Neural progenitor cell (in vitro differentiated cells): ENCODE measurements around the gene LCE2D. TPM values are rescaled to one million over a fixed set of nuclear protein-coding genes. Genes with fewer than 3 reads are reported as not detected.

Experiments
- DNase-seq: peaks from one replicate; pipeline ENCODE4 v3.0.0-alpha.2; 2016; ENCODE audit warnings: low spot score
- H2AFZ ChIP-seq: fragments of 200-600 bp; sonication (generic); replicated peaks from 2 replicates; pipeline ENCODE4 v1.6.1; 2016; ENCODE audit warnings: antibody characterized with exemption
- H3F3A ChIP-seq: fragments of 200-600 bp; sonication (generic); 2 replicates; pipeline ENCODE4 v1.6.1; 2016; ENCODE audit warnings: antibody characterized with exemption, low read depth
- H3K27ac ChIP-seq: fragments of 200-600 bp; sonication (generic); 2 replicates; pipeline ENCODE4 v1.5.1; 2016; ENCODE audit warnings: mild to moderate bottlenecking
- H3K27me3 ChIP-seq: fragments of 200-600 bp; sonication (generic); 2 replicates; pipeline ENCODE4 v1.6.1; 2016; ENCODE audit warnings: mild to moderate bottlenecking, moderate library complexity
- H3K36me3 ChIP-seq: fragments of 200-600 bp; sonication (generic); 2 replicates; pipeline ENCODE4 v1.5.1; 2016
- H3K4me1 ChIP-seq: fragments of 200-600 bp; sonication (generic); 2 replicates; pipeline ENCODE4 v1.6.1; 2016; ENCODE audit warnings: mixed run types
- H3K4me2 ChIP-seq: fragments of 200-600 bp; sonication (generic); 2 replicates; pipeline ENCODE4 v1.6.1; 2016
- H3K4me3 ChIP-seq: fragments of 200-600 bp; sonication (generic); 2 replicates; pipeline ENCODE4 v1.5.1; 2016
- H3K79me2 ChIP-seq: fragments of 200-600 bp; sonication (generic); 2 replicates; pipeline ENCODE4 v1.6.1; 2016; ENCODE audit warnings: low read depth
- H3K9ac ChIP-seq: fragments of 200-600 bp; sonication (generic); 2 replicates; pipeline ENCODE4 v1.6.1; 2016
- H3K9me3 ChIP-seq: fragments of 200-600 bp; sonication (generic); 2 replicates; pipeline ENCODE4 v1.5.1; 2016; ENCODE audit warnings: low read depth
- H4K20me1 ChIP-seq: fragments of 200-600 bp; sonication (generic); 2 replicates; pipeline ENCODE4 v1.6.1; 2016; ENCODE audit warnings: low read depth
- H3K27ac Mint-ChIP-seq: 3 replicates; pipeline ENCODE4 v1.8.0; 2021; ENCODE audit warnings: mixed read lengths
- H3K27me3 Mint-ChIP-seq: 2 replicates; pipeline ENCODE4 v1.8.0; 2022; ENCODE audit warnings: low read depth, mild to moderate bottlenecking, inconsistent platforms, moderate library complexity, mixed read lengths; ENCODE audit not compliant: insufficient read depth
- H3K36me3 Mint-ChIP-seq: 3 replicates; pipeline ENCODE4 v1.8.0; 2021; ENCODE audit warnings: mixed read lengths
- H3K4me1 Mint-ChIP-seq: 3 replicates; pipeline ENCODE4 v1.8.0; 2021; ENCODE audit warnings: mixed read lengths
- H3K4me3 Mint-ChIP-seq: 3 replicates; pipeline ENCODE4 v1.8.0; 2021; ENCODE audit warnings: mild to moderate bottlenecking, moderate library complexity, mixed read lengths
- H3K9me3 Mint-ChIP-seq: 3 replicates; pipeline ENCODE4 v1.8.0; 2020; ENCODE audit warnings: mixed read lengths
- CTCF ChIP-seq: fragments of 200-600 bp; sonication (generic); IDR thresholded peaks from 2 replicates; pipeline ENCODE4 v1.5.1; 2017; ENCODE audit warnings: antibody characterized with exemption, mild to moderate bottlenecking
- EZH2 ChIP-seq: fragments of 200-600 bp; sonication (generic); IDR thresholded peaks from 2 replicates; pipeline ENCODE4 v1.6.1; 2017; ENCODE audit warnings: antibody characterized with exemption, mild to moderate bottlenecking, moderate library complexity
- EZH2phosphoT487 ChIP-seq: fragments of 200-600 bp; sonication (generic); IDR thresholded peaks from 2 replicates; pipeline ENCODE4 v1.6.1; 2017; ENCODE audit warnings: antibody characterized with exemption
- small RNA-seq: library from RNA; depleted of rRNA; stranded (forward); fragments of <200 nt; gene quantifications from one replicate; pipeline ENCODE3, GENCODE V24; 2015
- total RNA-seq: library from RNA; depleted of rRNA; stranded (reverse); fragments of >200 nt; gene quantifications from 2 replicates; pipeline ENCODE4 v1.2.3, GENCODE V29; 2015; ENCODE audit warnings: low replicate concordance

LCE2D gene
- total RNA-seq, 1 donor from 2014 or later, result not detected

GRCh38 chr1:152697701-152698600, 34.8 kb downstream of the LCE2D start, which contains the start of gene LCE2A:
Gene LCE2A (plus strand): TSS chr1:152698345. CDS start chr1:152698902, 557 bp downstream.
- H2AFZ ChIP-seq, result no peak within 1 kb of the TSS
- DNase-seq, result no peak
- H3K27ac ChIP-seq, result no peak within 1 kb of the TSS
- H3K9me3 ChIP-seq, result peaks cover 35% of the 10 kb centered on the region
- H3K4me2 ChIP-seq, result no peak within 1 kb of the TSS
- H3K27me3 ChIP-seq, result no peaks in the 10 kb centered on the region
- TF ChIP-seq EZH2 (no peak), EZH2phosphoT487 (no peak), CTCF (no peak)
- H3K4me1 Mint-ChIP-seq, result no peaks in the 10 kb centered on the region
- no peaks in the 10 kb centered on the region for H4K20me1 ChIP-seq
- no peak within 1 kb of the TSS for H3K4me3 Mint-ChIP-seq
- H3F3A ChIP-seq, result no peaks in the 10 kb centered on the region
- no peak within 1 kb of the TSS for H3K9ac ChIP-seq
- H3K79me2 ChIP-seq, result no peaks in the 10 kb centered on the region
- peaks cover 2% of the 10 kb centered on the region for H3K27me3 Mint-ChIP-seq
- H3K4me1 ChIP-seq, result no peaks in the 10 kb centered on the region
- H3K36me3 Mint-ChIP-seq, result no peaks in the 10 kb centered on the region
- no peak within 1 kb of the TSS for H3K27ac Mint-ChIP-seq
- peaks cover 34% of the 10 kb centered on the region for H3K9me3 Mint-ChIP-seq
- no peaks in the 10 kb centered on the region for H3K36me3 ChIP-seq
- H3K4me3 ChIP-seq, result no peak within 1 kb of the TSS

- H3K4me3 ChIP-seq, result no peak overlapping the region
- no peak for TF ChIP-seq EZH2phosphoT487
- TF ChIP-seq EZH2, result no peak
- TF ChIP-seq CTCF, result no peak
- Mint-ChIP-seq H3K27ac (no peak overlapping the region), H3K4me3 (no peak overlapping the region), H3K9me3 (peaks cover 28% of the 10 kb centered on the region), H3K27me3 (peaks cover 2% of the 10 kb centered on the region), H3K4me1 (no peaks in the 10 kb centered on the region), H3K36me3 (no peaks in the 10 kb centered on the region)
- no peaks in the 10 kb centered on the region for H3F3A ChIP-seq
- peaks cover 48% of the 10 kb centered on the region for H3K9me3 ChIP-seq
- no peak for DNase-seq
- no peaks in the 10 kb centered on the region for H4K20me1 ChIP-seq
- H3K27ac ChIP-seq, result no peak overlapping the region
- no peak overlapping the region for H3K4me2 ChIP-seq
- H3K79me2 ChIP-seq, result no peaks in the 10 kb centered on the region
- no peak overlapping the region for H2AFZ ChIP-seq
- no peaks in the 10 kb centered on the region for H3K36me3 ChIP-seq
- H3K4me1 ChIP-seq, result no peaks in the 10 kb centered on the region
- H3K9ac ChIP-seq, result no peak overlapping the region
- H3K27me3 ChIP-seq, result no peaks in the 10 kb centered on the region
Observed at GRCh38 chr1:152699746-152700145, 36.6 kb downstream of the LCE2D start.

GRCh38 chr1:152707860-152708259, 44.7 kb downstream of the LCE2D start, which contains the start of gene LCE4A:
Gene LCE4A (plus strand): TSS chr1:152708160. CDS start chr1:152709076, 916 bp downstream.
- Mint-ChIP-seq H3K36me3 (no peaks in the 10 kb centered on the region), H3K4me1 (no peaks in the 10 kb centered on the region), H3K9me3 (peaks cover 26% of the 10 kb centered on the region), H3K27ac (no peak within 1 kb of the TSS), H3K27me3 (peaks cover 3% of the 10 kb centered on the region), H3K4me3 (no peak within 1 kb of the TSS)
- DNase-seq, result no peak
- no peaks in the 10 kb centered on the region for H3K4me1 ChIP-seq
- H3K4me3 ChIP-seq, result no peak within 1 kb of the TSS
- H3K9ac ChIP-seq, result no peak within 1 kb of the TSS
- H2AFZ ChIP-seq, result no peak within 1 kb of the TSS
- H4K20me1 ChIP-seq, result no peaks in the 10 kb centered on the region
- H3K79me2 ChIP-seq, result no peaks in the 10 kb centered on the region
- no peaks in the 10 kb centered on the region for H3F3A ChIP-seq
- no peak for TF ChIP-seq CTCF
- peaks cover 27% of the 10 kb centered on the region for H3K9me3 ChIP-seq
- no peaks in the 10 kb centered on the region for H3K27me3 ChIP-seq
- no peak within 1 kb of the TSS for H3K4me2 ChIP-seq
- H3K27ac ChIP-seq, result no peak within 1 kb of the TSS
- H3K36me3 ChIP-seq, result no peaks in the 10 kb centered on the region

Small RNA genes within 50 kb of the gene (small RNA-seq; reads per million reads assigned to genes)
- gene LCE3A, result not detected
- not detected for gene LCE3B

Other genes with a start within 250 kb of the LCE2D start
- gene CRNN, start 249.1 kb upstream of the LCE2D start, total RNA-seq, result not detected in 2 replicates
- not detected in 2 replicates for gene LCE5A, start 152.6 kb upstream of the LCE2D start, total RNA-seq
- gene CRCT1, start 148.9 kb upstream of the LCE2D start, total RNA-seq, result not detected in 2 replicates
- gene LCE3E, start 96.6 kb upstream of the LCE2D start, total RNA-seq, result not detected in 2 replicates
- gene LCE3D, start 82.9 kb upstream of the LCE2D start, total RNA-seq, result not detected in 2 replicates
- gene LCE3C, start 63.1 kb upstream of the LCE2D start, total RNA-seq, result not detected in 2 replicates
- not detected in 2 replicates for gene LCE3B, start 49.6 kb upstream of the LCE2D start, total RNA-seq
- not detected in 2 replicates for gene LCE3A, start 40.3 kb upstream of the LCE2D start, total RNA-seq
- gene LCE2C, start 11.9 kb downstream of the LCE2D start, total RNA-seq, result not detected in 2 replicates
- gene LCE2B, start 22.7 kb downstream of the LCE2D start, total RNA-seq, result not detected in 2 replicates
- not detected in 2 replicates for gene LCE2A, start 35.0 kb downstream of the LCE2D start, total RNA-seq
- not detected in 2 replicates for gene LCE4A, start 44.8 kb downstream of the LCE2D start, total RNA-seq
- gene KPRP, start 94.6 kb downstream of the LCE2D start, total RNA-seq, result not detected in 2 replicates
- not detected in 2 replicates for gene LCE1F, start 111.8 kb downstream of the LCE2D start, total RNA-seq
- gene LCE1E, start 122.9 kb downstream of the LCE2D start, total RNA-seq, result not detected in 2 replicates
- not detected in 2 replicates for gene LCE1D, start 133.3 kb downstream of the LCE2D start, total RNA-seq
- not detected in 2 replicates for gene LCE1C, start 143.3 kb downstream of the LCE2D start, total RNA-seq
- gene LCE1B, start 148.6 kb downstream of the LCE2D start, total RNA-seq, result not detected in 2 replicates
- gene LCE1A, start 164.1 kb downstream of the LCE2D start, total RNA-seq, result not detected in 2 replicates
- gene LCE6A, start 179.5 kb downstream of the LCE2D start, total RNA-seq, result not detected in 2 replicates
- gene LCE7A, start 196.6 kb downstream of the LCE2D start, total RNA-seq, result not detected in 2 replicates
- gene SMCP, start 214.9 kb downstream of the LCE2D start, total RNA-seq, result not detected in 2 replicates
- gene IVL, start 245.2 kb downstream of the LCE2D start, total RNA-seq, result not detected in 2 replicates